K562 (cell line): ENCODE results near the gene NVL. TPM values are rescaled to one million over a fixed set of nuclear protein-coding genes. Genes with fewer than 3 reads are reported as not detected.

ENCODE experiments used
- ATAC-seq: fragments of 200-7000 bp; cut with Tn5 transposase; 3 replicates; pipeline ENCODE4 v1.9.1; 2020; ENCODE audit warnings: moderate library complexity
- BruUV-seq: library from RNA; stranded (reverse); fragments of 400-500 nt; replicated peaks from 2 replicates; lab custom pipeline; 2021; lab: Mats Ljungman, UMichigan
- CTCF ChIA-PET: fragments of 300-600 bp; formaldehyde crosslinking; extraction: SDS; loops from one replicate; lab custom pipeline; 2021; ENCODE audit warnings: low intra/inter-chr PET ratio; lab: Yijun Ruan, JAX
- POLR2A ChIA-PET: fragments of 300-600, 350-650 bp; sonication (Branson Sonifier 250); formaldehyde crosslinking; extraction: SDS; loops from one replicate; lab custom pipeline; 2021; ENCODE audit warnings: antibody characterized with exemption, inconsistent platforms; lab: Yijun Ruan, JAX
- DNase-seq, 4 experiments: peaks; one replicate each; pipeline versions ENCODE4 v3.0.0 to v3.0.0-alpha.2; 2011 to 2018; ENCODE audit warnings: low spot score in 3 of 4, mixed read lengths in 3 of 4; ENCODE audit errors: extremely low read depth in 1 of 4
- FAIRE-seq: peaks from 2 replicates; lab custom pipeline; 2011; peaks lifted over from hg19 to GRCh38; lab: Jason Lieb, UNC
- H2AFZ ChIP-seq: 2 replicates; pipeline ENCODE4 v1.6.0; 2011; ENCODE audit warnings: low read depth, low read length, control low read depth, inconsistent platforms
- H3K27ac ChIP-seq: fragments of 200-600 bp; 3 replicates; pipeline ENCODE4 v1.8.0; 2011; ENCODE audit warnings: low read depth, mild to moderate bottlenecking, control low read depth, inconsistent platforms, low read length, moderate library complexity, mixed read lengths; ENCODE audit errors: extremely low read depth
- H3K27me3 ChIP-seq, 2 experiments: fragments of 300-600 bp in 1 of 2; 2 replicates in 1 of 2; 3 replicates in 1 of 2; pipeline versions ENCODE4 v1.6.0 to v1.8.0; 2011; ENCODE audit warnings: inconsistent platforms in 2 of 2, low read length in 2 of 2, mild to moderate bottlenecking in 1 of 2, mixed read lengths in 1 of 2, moderate library complexity in 1 of 2; ENCODE audit not compliant: control insufficient read depth in 2 of 2, insufficient read depth in 2 of 2
- H3K36me3 ChIP-seq: fragments of 300-600 bp; 3 replicates; pipeline ENCODE4 v1.8.0; 2011; ENCODE audit warnings: mild to moderate bottlenecking, low read length, inconsistent platforms; ENCODE audit not compliant: control insufficient read depth, insufficient read depth
- H3K4me1 ChIP-seq, 2 experiments: fragments of 200-600 bp in 1 of 2; replicated peaks in 1 of 2; 2 replicates in 1 of 2; 3 replicates in 1 of 2; pipeline versions ENCODE4 v1.5.1 to v1.8.0; 2011; ENCODE audit warnings: inconsistent platforms in 2 of 2, low read length in 2 of 2, mild to moderate bottlenecking in 1 of 2, mixed read lengths in 1 of 2, moderate library complexity in 1 of 2; ENCODE audit not compliant: control insufficient read depth in 2 of 2, insufficient read depth in 2 of 2
- H3K4me2 ChIP-seq: 2 replicates; pipeline ENCODE4 v1.6.1; 2011; ENCODE audit warnings: low read length, control low read depth, inconsistent platforms, mixed read lengths; ENCODE audit not compliant: insufficient read depth
- H3K4me3 ChIP-seq: fragments of 200-600 bp; sonication (generic), shearing (Covaris generic); 2 replicates; pipeline ENCODE4 v1.5.1; 2016; ENCODE audit warnings: control low read depth, inconsistent platforms
- H3K79me2 ChIP-seq: fragments of 200-600 bp; 3 replicates; pipeline ENCODE4 v1.8.0; 2011; ENCODE audit warnings: low read length, inconsistent platforms; ENCODE audit not compliant: control insufficient read depth, insufficient read depth
- H3K9ac ChIP-seq, 2 experiments: 2 replicates each; pipeline versions ENCODE4 v1.6.0 to v1.6.1; 2011; ENCODE audit warnings: low read depth in 2 of 2, low read length in 2 of 2, control low read depth in 1 of 2, inconsistent platforms in 1 of 2, mild to moderate bottlenecking in 1 of 2, mixed read lengths in 1 of 2; ENCODE audit not compliant: insufficient read depth in 1 of 2
- H3K9me1 ChIP-seq: one replicate; pipeline ENCODE4 v1.6.0; 2011; ENCODE audit warnings: inconsistent platforms, mild to moderate bottlenecking, low read length, moderate library complexity; ENCODE audit not compliant: control insufficient read depth, insufficient read depth
- H3K9me3 ChIP-seq: replicated peaks from 2 replicates; pipeline ENCODE4 v1.5.1; 2011; ENCODE audit warnings: low read depth, low read length, inconsistent platforms; ENCODE audit not compliant: control insufficient read depth, insufficient read depth
- H4K20me1 ChIP-seq: replicated peaks from 2 replicates; pipeline ENCODE4 v1.6.1; 2011; ENCODE audit warnings: low read length, inconsistent platforms, mixed read lengths; ENCODE audit not compliant: control insufficient read depth, insufficient read depth
- ADNP ChIP-seq: fragments of 200-800 bp; sonication (Bioruptor generic); IDR thresholded peaks from 2 replicates; pipeline ENCODE4 v1.6.1; 2016; ENCODE audit warnings: missing genetic modification characterization, missing compliant biosample characterization
- ARID3B ChIP-seq: fragments of 250-450 bp; sonication (Bioruptor Pico); IDR thresholded peaks from 2 replicates; pipeline ENCODE4 v1.4.0; 2020; ENCODE audit warnings: borderline replicate concordance
- ARNT ChIP-seq, 2 experiments: fragments of 450-650 bp; IDR thresholded peaks; 2 replicates each; pipeline ENCODE4 v1.6.1; 2016; ENCODE audit warnings: mild to moderate bottlenecking in 1 of 2
- ATF1 ChIP-seq, 2 experiments: fragments of 450-650 bp in 1 of 2; IDR thresholded peaks; 2 replicates each; pipeline ENCODE4 v1.6.1; 2016; ENCODE audit warnings: missing compliant biosample characterization in 1 of 2, missing genetic modification characterization in 1 of 2
- HMG20B ChIP-seq: fragments of 250-450 bp; sonication (Bioruptor Pico); IDR thresholded peaks from 2 replicates; pipeline ENCODE4 v1.5.0; 2021; ENCODE audit warnings: mild to moderate bottlenecking
- KLF13 ChIP-seq: fragments of 450-650 bp; IDR thresholded peaks from 2 replicates; pipeline ENCODE4 v1.6.1; 2016; ENCODE audit warnings: missing genetic modification characterization, low read depth, mild to moderate bottlenecking, missing compliant biosample characterization, moderate library complexity, borderline replicate concordance
- MAFF ChIP-seq: IDR thresholded peaks from 2 replicates; pipeline ENCODE4 v1.6.1; 2012; ENCODE audit warnings: low read length, improper control_type of control experiment
- MIER1 ChIP-seq: fragments of 450-650 bp; IDR thresholded peaks from 2 replicates; pipeline ENCODE4 v1.6.1; 2016; ENCODE audit warnings: antibody characterized with exemption, mild to moderate bottlenecking, low read depth
- NCOR1 ChIP-seq: fragments of 450-650 bp; IDR thresholded peaks from 2 replicates; pipeline ENCODE4 v1.6.1; 2016; ENCODE audit warnings: mild to moderate bottlenecking, moderate library complexity
- SRF ChIP-seq, 2 experiments: fragments of 250-450, 450-650 bp in 1 of 2; sonication (Bioruptor Pico) in 1 of 2; sonication (generic) in 1 of 2; formaldehyde crosslinking; IDR thresholded peaks; 2 replicates each; pipeline versions ENCODE4 v1.5.0 to v1.5.1; 2020 to 2022; ENCODE audit warnings: mild to moderate bottlenecking in 1 of 2, missing genetic modification reagents in 1 of 2
- SRSF7 ChIP-seq: fragments of 200-400 bp; formaldehyde crosslinking; optimal IDR thresholded peaks from 2 replicates; pipeline ENCODE3; 2017; ENCODE audit warnings: mild to moderate bottlenecking, low read depth, low read length
- STAG1 ChIP-seq: sonication (generic); formaldehyde crosslinking; IDR thresholded peaks from 2 replicates; pipeline ENCODE4 v1.5.0; 2020; ENCODE audit warnings: missing genetic modification reagents, borderline replicate concordance
- TAF15 ChIP-seq: fragments of 200-400 bp; formaldehyde crosslinking; IDR thresholded peaks from 2 replicates; pipeline ENCODE4 v1.6.1; 2017; ENCODE audit warnings: mild to moderate bottlenecking, low read depth, low read length, moderate library complexity
- ZBTB9 ChIP-seq: fragments of 450-650 bp; formaldehyde crosslinking; IDR thresholded peaks from 2 replicates; pipeline ENCODE4 v1.4.0; 2020; ENCODE audit warnings: mild to moderate bottlenecking, moderate library complexity
- ZNF140 ChIP-seq: fragments of 250-450 bp; sonication (Bioruptor Pico); IDR thresholded peaks from 2 replicates; pipeline ENCODE4 v1.8.0; 2021; ENCODE audit warnings: moderate library complexity, mild to moderate bottlenecking, inconsistent platforms
- ZNF76 ChIP-seq: fragments of 250-450 bp; sonication (Bioruptor Pico); IDR thresholded peaks from 2 replicates; pipeline ENCODE4 v1.4.0; 2020; ENCODE audit warnings: mild to moderate bottlenecking, moderate library complexity, borderline replicate concordance
- WGBS: fragments of 100-300 bp; shearing (Covaris generic); methylation state at CpG from one replicate; pipeline ENCODE4 v1.1.6; 2016; ENCODE audit warnings: low coverage, mixed read lengths; ENCODE audit not compliant: insufficient coverage; ENCODE audit errors: missing lambda C conversion rate; 5-methylcytosine and 5-hydroxymethylcytosine counted together
- in situ Hi-C: fragments of 300-500 bp; cut with MboI; formaldehyde crosslinking; loops from 4 replicates; pipeline ENCODE4 v1.15.0; 2018; ENCODE audit warnings: inconsistent platforms, mixed read lengths
- intact Hi-C: fragments of 100-400 bp; cut with micrococcal nuclease; formaldehyde crosslinking; loops from 2 replicates; pipeline ENCODE4 v1.14.2; 2022
- polyA plus RNA-seq, 8 experiments: library from polyadenylated mRNA; depleted of rRNA in 4 of 8; stranded (reverse) in 5 of 8; unstranded in 3 of 8; fragments of >200 nt; fragmentation: Nextera tagmentation in 2 of 8; fragmentation: Illumina TruSeq in 1 of 8; extraction: Ambion mirVana in 2 of 8; extraction: Trizol in 1 of 8; gene quantifications; 2 replicates each; pipeline versions ENCODE4 v1.2.1 to v1.2.3, GENCODE V29; 2011 to 2014; ENCODE audit warnings: inconsistent platforms in 1 of 8, missing spikeins in 1 of 8
- total RNA-seq, 7 experiments: library from RNA; depleted of rRNA in 6 of 7; stranded (reverse); fragments of >200 nt in 6 of 7; fragmentation: Illumina TruSeq in 2 of 7; extraction: Trizol in 2 of 7; gene quantifications; 2 replicates each; pipeline versions ENCODE4 v1.2.1 to v1.2.3, GENCODE V29; 2011 to 2021; ENCODE audit warnings: low replicate concordance in 1 of 7

NVL gene
- total and polyA plus RNA-seq, 9 of the 15 experiments (the other 6 are each of a cell fraction or from before 2014, with no cell fraction given): 32.5 to 86.6 (median 62.9) TPM

- no peak for TF ChIP-seq SRSF7
- TF ChIP-seq ATF1 (CRISPR knock-in tag; IDR thresholded peaks at IDR 0.05): peak; percentile 34; the same call in 1 of the 2 replicates
- peak; percentile 56 for TF ChIP-seq ATF1 (tag; IDR thresholded peaks at IDR 0.05)
- no peak for TF ChIP-seq NCOR1
- TF ChIP-seq, all 486 proteins: peak for 145
Observed at GRCh38 chr1:224182866-224183590, 146.9 kb downstream of the NVL start, which contains the start of gene DEGS1 (continued).

GRCh38 chr1:224182057-224182865 lies 147.7 kb downstream of the NVL start:
- CTCF ChIA-PET: interaction anchor here (0.6 kb wide), 1 partner anchor 72 kb away, joined by 4 read pairs; no protein-coding TSS in a partner anchor
- FAIRE-seq (peak; percentile 52), ATAC-seq (no peak)
- no peak for TF ChIP-seq KLF13
- TF ChIP-seq ZNF140 (CRISPR knock-in tag): no peak
- TF ChIP-seq ZNF76: no peak
- no peak for TF ChIP-seq ARID3B (CRISPR knock-in tag)
- 0 out of 2 replicates have a peak, but pooled peaks have one; percentile 57 for TF ChIP-seq HMG20B (CRISPR knock-in tag)
- no peak for TF ChIP-seq STAG1 (CRISPR knock-in tag)
- TF ChIP-seq TAF15: no peak
- 0 out of 4 replicates have a peak, but pooled peaks of 1 of the 2 experiments have one; percentile 32 for TF ChIP-seq ARNT (IDR thresholded peaks at IDR 0.05)
- TF ChIP-seq MAFF: no peak
- TF ChIP-seq SRF (CRISPR knock-in tag; IDR thresholded peaks at IDR 0.05): no peak
- TF ChIP-seq MIER1: no peak
- TF ChIP-seq ZBTB9 (CRISPR knock-in tag): no peak
- peak; percentile 40; the same call in 1 of the 2 replicates for TF ChIP-seq ADNP (tag)

More at GRCh38 chr1:224182057-224182865, 147.7 kb downstream of the NVL start:
- peak overlapping the region; percentile 93 for H3K27ac ChIP-seq
- H4K20me1 ChIP-seq: 0 out of 2 replicates have a peak, but pooled peaks cover 3% of the 10 kb centered on the region
- H3K9me3 ChIP-seq: no peaks in the 10 kb centered on the region
- no peaks in the 10 kb centered on the region for H3K9me1 ChIP-seq
- peaks cover 19% of the 10 kb centered on the region; the same call in 2 of the 3 replicates for H3K36me3 ChIP-seq
- H3K4me2 ChIP-seq: peak overlapping the region; percentile 79
- H3K79me2 ChIP-seq: peaks cover 41% of the 10 kb centered on the region
- POLR2A ChIA-PET: interaction anchor here (0.6 to 2.6 kb wide), 10 partner anchors 9 to 320 kb away, joined by 3 to 9 read pairs (median 5); partner anchors contain the start of gene NVL
- H3K4me3 ChIP-seq: peak overlapping the region; percentile 82
- H3K4me1 ChIP-seq: peaks cover 14 to 35% of the 10 kb centered on the region in 2 experiments; a peak in 4 of 5 replicates
- peak in 1 of 4 experiments; percentile 25 for DNase-seq
- WGBS: 55% methylated on average over 22 of the region's 22 CpGs
- TSS peak; percentile 95 for BruUV-seq
- H3K9ac ChIP-seq: peak overlapping the region; percentile 91 to 97
- in situ Hi-C loops: no loop called here
- peak overlapping the region; percentile 88 for H2AFZ ChIP-seq
- intact Hi-C loops: loop anchor here (2.0 to 5.0 kb wide), 2 partner anchors 21 to 150 kb away; partner anchors contain the start of gene NVL
- no peaks in the 10 kb centered on the region for H3K27me3 ChIP-seq
